Endothelial cell of umbilical vein (primary cell): ENCODE results near the gene INPP5A.

Source experiments
- CTCF ChIP-seq, 2 donors: IDR thresholded peaks; 1 replicate in 1 of 2; 2 replicates in 1 of 2; pipeline ENCODE4 v1.5.1; 2011; ENCODE audit warnings: low read length in 2 of 2, mild to moderate bottlenecking in 2 of 2, moderate library complexity in 2 of 2, control low read depth in 1 of 2, inconsistent platforms in 1 of 2, low read depth in 1 of 2; ENCODE audit not compliant: insufficient read depth in 1 of 2; ENCODE audit errors: extremely low read depth in 1 of 2
- EZH2 ChIP-seq: IDR thresholded peaks from 2 replicates; pipeline ENCODE4 v1.6.1; 2012; ENCODE audit warnings: borderline replicate concordance, low read depth, mild to moderate bottlenecking, moderate library complexity, low read length, inconsistent platforms; ENCODE audit not compliant: severe bottlenecking
- MYC ChIP-seq: IDR thresholded peaks from one replicate; pipeline ENCODE4 v1.6.1; 2011; ENCODE audit warnings: mild to moderate bottlenecking, low read depth, low read length
- POLR2A ChIP-seq: IDR thresholded peaks from 2 replicates; pipeline ENCODE4 v1.6.1; 2012; ENCODE audit warnings: low read depth, mild to moderate bottlenecking, control low read depth, low read length
- POLR2AphosphoS5 ChIP-seq: IDR thresholded peaks from 2 replicates; pipeline ENCODE4 v1.6.1; 2012; ENCODE audit warnings: low read depth, mild to moderate bottlenecking, control low read depth, low read length, moderate library complexity; ENCODE audit not compliant: insufficient read depth

- TF ChIP-seq CTCF (IDR thresholded peaks at IDR 0.05; ENCODE audit: extremely low read depth in 1 of 2, insufficient read depth in 1 of 2, low read depth in 1 of 2, low read length in 2 of 2) = no peak
- no peak for TF ChIP-seq POLR2A
- no peak for TF ChIP-seq MYC
- no peak for TF ChIP-seq EZH2
- TF ChIP-seq POLR2AphosphoS5 = no peak
Observed at GRCh38 chr10:132799865-132800264, 262.3 kb downstream of the INPP5A start.
